ENCODE measurements around the gene CDK5R2.

CDK5R2 gene

DNA sequence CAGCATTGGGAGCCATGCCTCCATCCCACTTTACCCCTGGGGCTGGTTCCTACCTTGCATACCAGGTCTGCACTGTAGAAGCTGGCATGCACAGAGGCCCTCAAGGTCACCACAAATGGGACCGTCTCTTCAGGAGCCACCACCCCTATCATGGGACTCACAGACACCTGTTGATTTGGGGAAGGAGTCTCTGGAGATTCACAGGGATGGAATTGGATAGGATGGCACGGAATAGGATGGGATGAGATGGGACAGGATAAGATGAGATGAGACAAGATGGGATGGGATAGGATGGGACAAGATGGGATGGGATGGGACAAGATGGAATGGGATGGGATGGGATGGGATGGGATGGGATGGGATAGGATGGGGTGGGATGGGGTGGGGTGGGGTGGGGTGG is 49.8 kb downstream of the CDK5R2 start:
- no peak for DNase-seq

GRCh38 chr2:219010162-219010756 is 50.8 kb downstream of the CDK5R2 start:
- no peak for DNase-seq

- no peak for DNase-seq
Measured at GRCh38 chr2:219010873-219011272, 51.4 kb downstream of the CDK5R2 start.
